AG09319 (cell line): ENCODE results near the gene COASY.
A peak's percentile ranks its signal among the peaks of the same experiment; 100 is the strongest.

Source experiments
- DNase-seq: peaks from one replicate; pipeline ENCODE4 v3.0.0-alpha.2; 2010; ENCODE audit warnings: low read depth; ENCODE audit errors: extremely low read depth
- TF ChIP-seq, protein P1 (sequence below): IDR thresholded peaks from 2 replicates; pipeline ENCODE4 v1.5.1; 2011; ENCODE audit warnings: low read depth, mild to moderate bottlenecking, inconsistent platforms, low read length, moderate library complexity

The COASY gene

GRCh38 chr17:42561897-42562387 is at the start of gene COASY:
COASY (plus strand) TSS chr17:42562148; CDS start chr17:42562623, 475 bp downstream.
- DNase-seq: peak; percentile 95
- TF ChIP-seq, protein P1, sequence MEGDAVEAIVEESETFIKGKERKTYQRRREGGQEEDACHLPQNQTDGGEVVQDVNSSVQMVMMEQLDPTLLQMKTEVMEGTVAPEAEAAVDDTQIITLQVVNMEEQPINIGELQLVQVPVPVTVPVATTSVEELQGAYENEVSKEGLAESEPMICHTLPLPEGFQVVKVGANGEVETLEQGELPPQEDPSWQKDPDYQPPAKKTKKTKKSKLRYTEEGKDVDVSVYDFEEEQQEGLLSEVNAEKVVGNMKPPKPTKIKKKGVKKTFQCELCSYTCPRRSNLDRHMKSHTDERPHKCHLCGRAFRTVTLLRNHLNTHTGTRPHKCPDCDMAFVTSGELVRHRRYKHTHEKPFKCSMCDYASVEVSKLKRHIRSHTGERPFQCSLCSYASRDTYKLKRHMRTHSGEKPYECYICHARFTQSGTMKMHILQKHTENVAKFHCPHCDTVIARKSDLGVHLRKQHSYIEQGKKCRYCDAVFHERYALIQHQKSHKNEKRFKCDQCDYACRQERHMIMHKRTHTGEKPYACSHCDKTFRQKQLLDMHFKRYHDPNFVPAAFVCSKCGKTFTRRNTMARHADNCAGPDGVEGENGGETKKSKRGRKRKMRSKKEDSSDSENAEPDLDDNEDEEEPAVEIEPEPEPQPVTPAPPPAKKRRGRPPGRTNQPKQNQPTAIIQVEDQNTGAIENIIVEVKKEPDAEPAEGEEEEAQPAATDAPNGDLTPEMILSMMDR: no peak

DNA sequence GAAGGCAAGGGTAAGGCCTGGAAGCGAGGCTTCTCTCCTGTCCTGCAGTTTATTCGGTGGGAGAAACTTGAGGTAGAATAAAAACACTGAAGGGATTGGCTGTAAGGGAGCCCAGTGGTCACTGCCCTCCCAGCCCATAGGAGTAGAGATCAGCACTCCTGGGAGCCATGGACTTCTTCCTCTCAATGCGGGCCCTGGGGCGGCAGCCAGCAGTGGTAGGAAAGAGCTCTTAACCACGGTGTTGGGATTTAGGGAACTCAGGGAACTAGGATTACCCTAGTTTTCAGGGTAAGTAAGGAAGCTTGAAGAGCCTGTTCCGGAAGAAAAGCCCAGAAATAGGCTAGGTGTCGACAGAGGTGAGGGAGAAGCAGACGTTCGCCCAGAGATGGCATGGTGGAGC is 49.7 kb upstream of the COASY start:
- TF ChIP-seq, protein P1: no peak
- no peak for DNase-seq

- no peak for DNase-seq
- TF ChIP-seq, protein P1: no peak
These were observed 49.2 kb upstream of the COASY start for GRCh38 chr17:42512733-42513251.

- TF ChIP-seq, protein P1: no peak
- DNase-seq: no peak
These were observed 48.3 kb upstream of the COASY start for GRCh38 chr17:42513686-42514085.

GRCh38 chr17:42514279-42514678 is 47.7 kb upstream of the COASY start:
- TF ChIP-seq, protein P1: no peak
- no peak for DNase-seq

GRCh38 chr17:42514867-42515266 is 47.1 kb upstream of the COASY start:
- no peak for DNase-seq
- TF ChIP-seq, protein P1: no peak

DNA sequence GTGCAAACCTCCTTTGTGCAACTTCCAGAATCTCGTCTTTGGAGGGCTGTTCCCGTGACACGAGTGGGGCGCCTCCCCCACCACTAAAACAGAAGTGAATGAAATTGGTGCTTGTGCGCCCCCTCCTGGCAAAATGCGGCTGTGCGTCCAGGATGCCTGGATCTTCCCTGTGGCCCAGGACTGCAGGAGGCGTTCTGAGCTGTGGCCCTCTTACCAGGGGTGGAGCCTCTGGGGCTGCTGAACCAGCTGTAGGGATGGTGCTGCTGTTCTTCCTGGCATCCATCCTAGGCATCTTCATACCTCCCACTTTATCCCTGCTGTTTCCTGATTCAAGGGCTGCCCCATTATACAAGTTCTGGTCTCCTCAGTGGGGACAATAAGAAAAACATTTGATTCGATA is 44.4 kb upstream of the COASY start:
- peak; percentile 91 for DNase-seq
- TF ChIP-seq, protein P1: peak; percentile 96
